ENCODE data around the gene YPEL3. TPM values are rescaled to one million over a fixed set of nuclear protein-coding genes. Genes with fewer than 3 reads are reported as not detected.

The YPEL3 gene
- total and polyA plus RNA-seq, 2 donors (not counting 3 experiments of a cell fraction or from before 2014, with no cell fraction given): 46.1 to 78.0 TPM

DNA sequence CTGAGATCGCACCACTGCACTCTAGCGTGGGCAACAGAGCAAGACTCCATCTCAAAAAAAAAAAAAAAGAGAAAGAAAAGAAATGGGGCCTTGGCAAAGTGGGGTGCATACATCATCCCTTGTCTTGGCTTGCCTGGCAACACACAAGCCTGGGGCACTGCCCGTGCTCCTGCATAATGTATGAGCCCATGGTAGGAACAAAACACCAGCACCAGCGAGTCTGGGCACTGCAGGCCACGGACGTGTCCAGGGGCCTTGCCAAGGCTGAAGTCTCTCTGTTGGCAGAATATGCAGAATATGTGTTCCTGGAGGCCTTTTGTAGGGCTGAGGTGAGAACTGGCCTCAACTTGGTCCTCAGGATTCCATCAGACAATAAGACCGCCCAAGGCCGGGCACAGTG is 46.1 kb downstream of the YPEL3 start:
- Histone ChIP-seq H3K9me3 (replicated peaks; ENCODE audit: control insufficient read depth, insufficient read depth, low read length) (no peaks in the 10 kb centered on the region), H4K20me1 (replicated peaks; ENCODE audit: control insufficient read depth, extremely low read depth, insufficient read depth, low read length) (no peaks in the 10 kb centered on the region), H3K27ac (ENCODE audit: insufficient read depth, low read depth, low read length) (no peak overlapping the region), H3K4me2 (ENCODE audit: insufficient read depth, low read length) (no peak overlapping the region), H3K79me2 (ENCODE audit: control insufficient read depth, insufficient read depth, low read length) (peaks cover 4% of the 10 kb centered on the region), H3K9me1 (replicated peaks; ENCODE audit: control insufficient read depth, extremely low read depth, insufficient read depth, low read length) (no peaks in the 10 kb centered on the region), H2AFZ (ENCODE audit: low read depth, low read length) (no peak overlapping the region), H3K4me1 (ENCODE audit: control insufficient read depth, extremely low read depth, insufficient read depth, low read length) (peaks cover 29% of the 10 kb centered on the region), H3K4me3 (replicated peaks in 1 of 3; ENCODE audit: insufficient read depth in 1 of 3, low read depth in 1 of 3, low read length in 3 of 3) (no peak overlapping the region), H3K27me3 (ENCODE audit: control insufficient read depth in 2 of 2, insufficient read depth in 2 of 2, low read length in 2 of 2) (no peaks in the 10 kb centered on the region), H3K36me3 (ENCODE audit: control insufficient read depth in 2 of 2, extremely low read depth in 1 of 2, insufficient read depth in 2 of 2, low read length in 2 of 2) (no peaks in the 10 kb centered on the region), H3K9ac (replicated peaks; ENCODE audit: extremely low read depth, insufficient read depth, low read length) (no peak overlapping the region)
- dilution Hi-C loops (cut with MboI; ENCODE audit: extremely low pct_ligation_motif_present, low sequenced_read_pairs) (no loop called here), intact Hi-C loops (cut with micrococcal nuclease) (loop anchor here (2.0 kb wide), 2 partner anchors 15 to 43 kb away; partner anchors contain the start of gene ALDOA)
- FAIRE-seq (no peak), DNase-seq (ENCODE audit: low read depth, low spot score) (no peak)
- TF ChIP-seq CTCF (IDR thresholded peaks at IDR 0.05; ENCODE audit: extremely low read depth in 1 of 2, insufficient read depth in 1 of 2, low read depth in 1 of 2, low read length in 2 of 2) (no peak), EZH2 (IDR thresholded peaks at IDR 0.05; ENCODE audit: borderline replicate concordance, low read depth, low read length, severe bottlenecking) (no peak), MYC (IDR thresholded peaks at IDR 0.05; ENCODE audit: low read depth, low read length) (no peak), JUN (IDR thresholded peaks at IDR 0.05; ENCODE audit: borderline replicate concordance, insufficient read depth, insufficient read length, low read depth) (no peak), POLR2AphosphoS5 (IDR thresholded peaks at IDR 0.05; ENCODE audit: insufficient read depth, low read depth, low read length) (no peak), GATA2 (IDR thresholded peaks at IDR 0.05; ENCODE audit: insufficient read depth, insufficient read length, low read depth, low read length) (no peak), POLR2A (IDR thresholded peaks at IDR 0.05; ENCODE audit: low read depth, low read length) (no peak), MAX (IDR thresholded peaks at IDR 0.05; ENCODE audit: insufficient read depth, insufficient read length) (no peak), FOS (IDR thresholded peaks at IDR 0.05; ENCODE audit: borderline replicate concordance, insufficient read depth, low read length) (no peak)
- ChIA-PET CTCF (interaction anchor here (1.1 to 3.3 kb wide), 3 partner anchors 17 to 349 kb away, joined by 4 to 15 read pairs (median 5); partner anchors contain the start of gene TBX6), POLR2A (no interaction called here)
- no TSS peak for BruUV-seq (replicated peaks)

All from endothelial cell of umbilical vein (primary cell).